Lower leg skin (tissue), 3 donors: ENCODE data around the gene FGF2.

Source experiments
- POLR2A ChIP-seq, 2 donors: fragments of 450-650 bp; IDR thresholded peaks; one replicate each; pipeline ENCODE4 v1.6.1; 2016 to 2017; ENCODE audit warnings: antibody characterized with exemption in 2 of 2, mild to moderate bottlenecking in 1 of 2, moderate library complexity in 1 of 2
- TF ChIP-seq, protein P1 (sequence below), 3 donors: fragments of 450-650 bp; IDR thresholded peaks; one replicate each; pipeline ENCODE4 v1.5.1; 2016; ENCODE audit warnings: antibody characterized with exemption in 3 of 3, mild to moderate bottlenecking in 3 of 3, moderate library complexity in 2 of 3

DNA sequence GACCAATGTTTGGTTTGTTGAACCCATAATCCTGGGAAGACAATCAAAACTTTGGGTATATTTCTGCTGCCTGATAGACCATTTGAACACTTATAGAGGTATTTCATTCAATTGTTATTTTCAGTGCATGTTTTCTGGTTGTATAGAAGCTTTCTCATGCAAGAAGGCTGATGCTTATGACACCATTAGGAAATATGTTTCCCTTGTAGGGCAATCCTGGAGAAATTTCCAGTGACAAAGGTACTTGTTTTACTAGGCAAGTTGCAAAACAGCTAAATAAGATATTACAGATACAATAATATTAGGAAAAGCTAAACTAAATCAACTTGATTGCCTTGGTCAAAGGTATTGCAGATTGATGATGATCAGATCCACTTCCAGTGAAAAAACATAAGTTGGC lies 32.8 kb upstream of the FGF2 start:
- TF ChIP-seq, protein P1, sequence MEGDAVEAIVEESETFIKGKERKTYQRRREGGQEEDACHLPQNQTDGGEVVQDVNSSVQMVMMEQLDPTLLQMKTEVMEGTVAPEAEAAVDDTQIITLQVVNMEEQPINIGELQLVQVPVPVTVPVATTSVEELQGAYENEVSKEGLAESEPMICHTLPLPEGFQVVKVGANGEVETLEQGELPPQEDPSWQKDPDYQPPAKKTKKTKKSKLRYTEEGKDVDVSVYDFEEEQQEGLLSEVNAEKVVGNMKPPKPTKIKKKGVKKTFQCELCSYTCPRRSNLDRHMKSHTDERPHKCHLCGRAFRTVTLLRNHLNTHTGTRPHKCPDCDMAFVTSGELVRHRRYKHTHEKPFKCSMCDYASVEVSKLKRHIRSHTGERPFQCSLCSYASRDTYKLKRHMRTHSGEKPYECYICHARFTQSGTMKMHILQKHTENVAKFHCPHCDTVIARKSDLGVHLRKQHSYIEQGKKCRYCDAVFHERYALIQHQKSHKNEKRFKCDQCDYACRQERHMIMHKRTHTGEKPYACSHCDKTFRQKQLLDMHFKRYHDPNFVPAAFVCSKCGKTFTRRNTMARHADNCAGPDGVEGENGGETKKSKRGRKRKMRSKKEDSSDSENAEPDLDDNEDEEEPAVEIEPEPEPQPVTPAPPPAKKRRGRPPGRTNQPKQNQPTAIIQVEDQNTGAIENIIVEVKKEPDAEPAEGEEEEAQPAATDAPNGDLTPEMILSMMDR (IDR thresholded peaks at IDR 0.05) = no peak
- TF ChIP-seq POLR2A (IDR thresholded peaks at IDR 0.05) = no peak
